Endothelial cell of umbilical vein (primary cell): ENCODE data around the gene CUEDC1. TPM values are rescaled to one million over a fixed set of nuclear protein-coding genes. Genes with fewer than 3 reads are reported as not detected.
A peak's percentile ranks its signal among the peaks of the same experiment; 100 is the strongest.

Experiments used
- BruUV-seq: library from RNA; stranded (reverse); fragments of 400-500 nt; replicated peaks from 2 replicates; lab custom pipeline; 2021; lab: Mats Ljungman, UMichigan
- CTCF ChIA-PET: fragments of 300-600, 350-600 bp; sonication (Branson Sonifier 250); formaldehyde crosslinking; loops from one replicate; lab custom pipeline; 2021; ENCODE audit warnings: antibody characterized with exemption, inconsistent platforms; lab: Charles Lee
- POLR2A ChIA-PET: fragments of 300-600, 350-600 bp; sonication (Branson Sonifier 250); formaldehyde crosslinking; loops from one replicate; lab custom pipeline; 2021; ENCODE audit warnings: antibody characterized with exemption, inconsistent platforms; lab: Charles Lee
- DNase-seq: peaks from one replicate; pipeline ENCODE4 v3.0.0-alpha.2; 2011; ENCODE audit warnings: low read depth, low spot score
- FAIRE-seq: peaks from 2 replicates; lab custom pipeline; 2011; peaks lifted over from hg19 to GRCh38; lab: Jason Lieb, UNC
- H2AFZ ChIP-seq: 2 replicates; pipeline ENCODE4 v1.6.0; 2012; ENCODE audit warnings: low read depth, low read length, control low read depth, inconsistent platforms
- H3K27ac ChIP-seq: 2 replicates; pipeline ENCODE4 v1.5.1; 2011; ENCODE audit warnings: low read depth, mild to moderate bottlenecking, control low read depth, low read length, moderate library complexity; ENCODE audit not compliant: insufficient read depth
- H3K27me3 ChIP-seq, 2 experiments: 2 replicates each; pipeline versions ENCODE4 v1.6.0 to v1.6.1; 2011; ENCODE audit warnings: low read length in 2 of 2, mixed read lengths in 1 of 2; ENCODE audit not compliant: control insufficient read depth in 2 of 2, insufficient read depth in 2 of 2
- H3K36me3 ChIP-seq, 2 experiments: 2 replicates in 1 of 2; 3 replicates in 1 of 2; pipeline ENCODE4 v1.5.1; 2011; ENCODE audit warnings: low read length in 2 of 2, mild to moderate bottlenecking in 1 of 2, moderate library complexity in 1 of 2; ENCODE audit not compliant: control insufficient read depth in 2 of 2, insufficient read depth in 2 of 2; ENCODE audit errors: extremely low read depth in 1 of 2
- H3K4me1 ChIP-seq: 3 replicates; pipeline ENCODE4 v1.5.1; 2011; ENCODE audit warnings: mild to moderate bottlenecking, low read length; ENCODE audit not compliant: control insufficient read depth, insufficient read depth; ENCODE audit errors: extremely low read depth
- H3K4me2 ChIP-seq: 2 replicates; pipeline ENCODE4 v1.6.1; 2011; ENCODE audit warnings: low read length, control low read depth, mixed read lengths; ENCODE audit not compliant: insufficient read depth
- H3K4me3 ChIP-seq, 3 experiments: fragments of 200-600 bp in 1 of 3; sonication (generic), shearing (Covaris generic) in 1 of 3; replicated peaks in 1 of 3; 2 replicates each; pipeline ENCODE4 v1.5.1; 2011 to 2016; ENCODE audit warnings: control low read depth in 3 of 3, low read length in 3 of 3, mild to moderate bottlenecking in 2 of 3, inconsistent platforms in 1 of 3, low read depth in 1 of 3, moderate library complexity in 1 of 3; ENCODE audit not compliant: insufficient read depth in 1 of 3
- H3K79me2 ChIP-seq: 2 replicates; pipeline ENCODE4 v1.6.0; 2012; ENCODE audit warnings: low read length, inconsistent platforms; ENCODE audit not compliant: control insufficient read depth, insufficient read depth
- H3K9ac ChIP-seq: replicated peaks from 2 replicates; pipeline ENCODE3; 2011; ENCODE audit warnings: low read length, control low read depth; ENCODE audit not compliant: insufficient read depth; ENCODE audit errors: extremely low read depth
- H3K9me1 ChIP-seq: replicated peaks from 3 replicates; pipeline ENCODE4 v1.6.0; 2011; ENCODE audit warnings: mild to moderate bottlenecking, low read length; ENCODE audit not compliant: control insufficient read depth, insufficient read depth; ENCODE audit errors: extremely low read depth
- H3K9me3 ChIP-seq: replicated peaks from 2 replicates; pipeline ENCODE4 v1.5.1; 2012; ENCODE audit warnings: low read length, inconsistent platforms; ENCODE audit not compliant: control insufficient read depth, insufficient read depth
- H4K20me1 ChIP-seq: replicated peaks from 2 replicates; pipeline ENCODE3; 2011; ENCODE audit warnings: mild to moderate bottlenecking, low read length; ENCODE audit not compliant: control insufficient read depth, insufficient read depth; ENCODE audit errors: extremely low read depth
- EZH2 ChIP-seq: IDR thresholded peaks from 2 replicates; pipeline ENCODE4 v1.6.1; 2012; ENCODE audit warnings: borderline replicate concordance, low read depth, mild to moderate bottlenecking, moderate library complexity, low read length, inconsistent platforms; ENCODE audit not compliant: severe bottlenecking
- FOS ChIP-seq: IDR thresholded peaks from 2 replicates; pipeline ENCODE4 v1.6.1; 2011; ENCODE audit warnings: mild to moderate bottlenecking, low read length, moderate library complexity, borderline replicate concordance; ENCODE audit not compliant: insufficient read depth
- GATA2 ChIP-seq: IDR thresholded peaks from 2 replicates; pipeline ENCODE4 v1.7.0; 2011; ENCODE audit warnings: low read depth, mild to moderate bottlenecking, moderate library complexity, mixed read lengths, low read length; ENCODE audit not compliant: insufficient read length, insufficient read depth
- JUN ChIP-seq: IDR thresholded peaks from 2 replicates; pipeline ENCODE4 v1.6.1; 2011; ENCODE audit warnings: borderline replicate concordance, low read depth; ENCODE audit not compliant: insufficient read length, insufficient read depth
- MYC ChIP-seq: IDR thresholded peaks from one replicate; pipeline ENCODE4 v1.6.1; 2011; ENCODE audit warnings: mild to moderate bottlenecking, low read depth, low read length
- POLR2A ChIP-seq: IDR thresholded peaks from 2 replicates; pipeline ENCODE4 v1.6.1; 2012; ENCODE audit warnings: low read depth, mild to moderate bottlenecking, control low read depth, low read length
- POLR2AphosphoS5 ChIP-seq: IDR thresholded peaks from 2 replicates; pipeline ENCODE4 v1.6.1; 2012; ENCODE audit warnings: low read depth, mild to moderate bottlenecking, control low read depth, low read length, moderate library complexity; ENCODE audit not compliant: insufficient read depth
- dilution Hi-C: fragments of 300-500 bp; cut with MboI; formaldehyde crosslinking; loops from one replicate; pipeline ENCODE4 v1.15.0; 2019; ENCODE audit warnings: low sequenced_read_pairs; ENCODE audit not compliant: extremely low pct_ligation_motif_present
- intact Hi-C: fragments of 100-400 bp; cut with micrococcal nuclease; formaldehyde crosslinking; loops from one replicate; pipeline ENCODE4 v1.10.0; 2022
- polyA plus RNA-seq, 4 experiments: library from polyadenylated mRNA; depleted of rRNA in 3 of 4; stranded (reverse) in 3 of 4; unstranded in 1 of 4; fragments of >200 nt; gene quantifications; 2 replicates each; pipeline versions ENCODE4 v1.2.1 to v1.2.3, GENCODE V29; 2011 to 2012; ENCODE audit warnings: missing spikeins in 1 of 4
- total RNA-seq: library from RNA; stranded (reverse); gene quantifications from 2 replicates; pipeline ENCODE4 v1.2.3, GENCODE V29; 2021
- TF ChIP-seq, protein P1 (sequence below): IDR thresholded peaks from 2 replicates; pipeline ENCODE4 v1.6.1; 2011; ENCODE audit not compliant: insufficient read depth, insufficient read length
- TF ChIP-seq, protein P2 (sequence below), 2 donors: IDR thresholded peaks; 1 replicate in 1 of 2; 2 replicates in 1 of 2; pipeline ENCODE4 v1.5.1; 2011; ENCODE audit warnings: low read length in 2 of 2, mild to moderate bottlenecking in 2 of 2, moderate library complexity in 2 of 2, control low read depth in 1 of 2, inconsistent platforms in 1 of 2, low read depth in 1 of 2; ENCODE audit not compliant: insufficient read depth in 1 of 2; ENCODE audit errors: extremely low read depth in 1 of 2

Gene CUEDC1
- total and polyA plus RNA-seq, 2 donors (not counting 3 experiments of a cell fraction or from before 2014, with no cell fraction given): 15.8 to 27.7 TPM

DNA sequence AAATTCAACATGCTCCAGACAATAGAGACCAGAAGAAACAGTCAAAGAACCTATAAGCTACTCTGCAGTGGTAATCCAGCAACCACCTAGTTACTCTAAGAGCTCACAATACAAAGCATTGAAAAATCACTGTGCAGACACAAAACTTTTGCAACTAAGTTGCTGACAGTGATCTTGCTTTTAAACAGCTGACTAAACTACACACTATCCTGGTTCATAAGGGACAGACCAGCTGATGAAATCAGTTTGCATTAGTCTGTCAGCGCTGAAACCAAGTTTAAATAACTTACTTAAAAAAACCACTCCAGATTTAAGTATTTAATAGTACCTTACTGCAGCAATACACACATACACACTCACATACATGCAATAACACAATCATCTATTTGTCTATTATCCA, 28.2 kb upstream of the CUEDC1 start:
- intact Hi-C loops: no loop called here
- TF ChIP-seq POLR2A (no peak), POLR2AphosphoS5 (no peak), JUN (no peak), EZH2 (no peak), FOS (no peak), MYC (no peak), GATA2 (no peak)
- TF ChIP-seq, protein P1, sequence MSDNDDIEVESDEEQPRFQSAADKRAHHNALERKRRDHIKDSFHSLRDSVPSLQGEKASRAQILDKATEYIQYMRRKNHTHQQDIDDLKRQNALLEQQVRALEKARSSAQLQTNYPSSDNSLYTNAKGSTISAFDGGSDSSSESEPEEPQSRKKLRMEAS: no peak
- TF ChIP-seq, protein P2, sequence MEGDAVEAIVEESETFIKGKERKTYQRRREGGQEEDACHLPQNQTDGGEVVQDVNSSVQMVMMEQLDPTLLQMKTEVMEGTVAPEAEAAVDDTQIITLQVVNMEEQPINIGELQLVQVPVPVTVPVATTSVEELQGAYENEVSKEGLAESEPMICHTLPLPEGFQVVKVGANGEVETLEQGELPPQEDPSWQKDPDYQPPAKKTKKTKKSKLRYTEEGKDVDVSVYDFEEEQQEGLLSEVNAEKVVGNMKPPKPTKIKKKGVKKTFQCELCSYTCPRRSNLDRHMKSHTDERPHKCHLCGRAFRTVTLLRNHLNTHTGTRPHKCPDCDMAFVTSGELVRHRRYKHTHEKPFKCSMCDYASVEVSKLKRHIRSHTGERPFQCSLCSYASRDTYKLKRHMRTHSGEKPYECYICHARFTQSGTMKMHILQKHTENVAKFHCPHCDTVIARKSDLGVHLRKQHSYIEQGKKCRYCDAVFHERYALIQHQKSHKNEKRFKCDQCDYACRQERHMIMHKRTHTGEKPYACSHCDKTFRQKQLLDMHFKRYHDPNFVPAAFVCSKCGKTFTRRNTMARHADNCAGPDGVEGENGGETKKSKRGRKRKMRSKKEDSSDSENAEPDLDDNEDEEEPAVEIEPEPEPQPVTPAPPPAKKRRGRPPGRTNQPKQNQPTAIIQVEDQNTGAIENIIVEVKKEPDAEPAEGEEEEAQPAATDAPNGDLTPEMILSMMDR (IDR thresholded peaks at IDR 0.05; ENCODE audit: extremely low read depth in 1 of 2, insufficient read depth in 1 of 2, low read depth in 1 of 2, low read length in 2 of 2): no peak
- Histone ChIP-seq H3K79me2 (peaks cover 70% of the 10 kb centered on the region), H3K9me1 (no peaks in the 10 kb centered on the region), H2AFZ (no peak overlapping the region), H3K27ac (no peak overlapping the region), H3K4me1 (peaks cover 22% of the 10 kb centered on the region), H3K36me3 (peaks cover 9 to 14% of the 10 kb centered on the region in 2 experiments), H3K9me3 (no peaks in the 10 kb centered on the region), H3K4me3 (no peak overlapping the region), H3K4me2 (peak overlapping the region; percentile 4), H3K9ac (no peak overlapping the region), H3K27me3 (no peaks in the 10 kb centered on the region), H4K20me1 (no peaks in the 10 kb centered on the region)
- no peak for FAIRE-seq
- ChIA-PET CTCF (interaction anchor here (0.7 to 1.3 kb wide), 2 partner anchors 16 to 125 kb away, joined by 4 to 7 read pairs; no protein-coding TSS in a partner anchor), POLR2A (no interaction called here)
- BruUV-seq: no TSS peak
- no peak for DNase-seq
- dilution Hi-C loops: loop anchor here (25.0 kb wide), 1 partner anchor 121 kb away; the partner anchor contains the start of gene MRPS23
